Esophagus muscularis mucosa (tissue), 4 donors: ENCODE data around the gene SUDS3. TPM values are rescaled to one million over a fixed set of nuclear protein-coding genes. Genes with fewer than 3 reads are reported as not detected.

Experiments used
- DNase-seq: peaks from one replicate; pipeline ENCODE4 v3.0.0-alpha.2; 2017; ENCODE audit errors: extremely low spot score
- H3K27ac ChIP-seq, 4 donors: fragments of 200-600 bp; sonication (generic); replicated peaks in 1 of 4; 1 replicate in 3 of 4; 2 replicates in 1 of 4; pipeline ENCODE4 v1.5.1; 2016 to 2019; ENCODE audit warnings: mild to moderate bottlenecking in 1 of 4
- H3K27me3 ChIP-seq, 4 donors: fragments of 200-600 bp; sonication (generic); one replicate each; pipeline versions ENCODE4 v1.5.1 to v1.6.0; 2016 to 2019
- H3K36me3 ChIP-seq, 4 donors: fragments of 200-600 bp; sonication (generic); one replicate each; pipeline ENCODE4 v1.5.1; 2016 to 2019
- H3K4me1 ChIP-seq, 4 donors: fragments of 200-600 bp; sonication (generic); one replicate each; pipeline ENCODE4 v1.5.1; 2016 to 2019
- H3K4me3 ChIP-seq, 4 donors: fragments of 200-600 bp; sonication (generic); 1 replicate in 2 of 4; 2 replicates in 2 of 4; pipeline ENCODE4 v1.5.1; 2016 to 2019; ENCODE audit warnings: mild to moderate bottlenecking in 4 of 4, moderate library complexity in 1 of 4
- H3K9me3 ChIP-seq, 4 donors: fragments of 200-600 bp; sonication (generic); 1 replicate in 3 of 4; 2 replicates in 1 of 4; pipeline ENCODE4 v1.5.1; 2016 to 2019
- CTCF ChIP-seq, 3 experiments: fragments of 200-600 bp in 2 of 3; fragments of 450-650 bp in 1 of 3; sonication (generic) in 2 of 3; IDR thresholded peaks; one replicate each; pipeline ENCODE4 v1.5.1; 2017 to 2019; ENCODE audit warnings: antibody characterized with exemption in 3 of 3, mild to moderate bottlenecking in 2 of 3, moderate library complexity in 1 of 3
- EP300 ChIP-seq: sonication (generic); formaldehyde crosslinking; IDR thresholded peaks from one replicate; pipeline ENCODE4 v1.6.1; 2017; ENCODE audit warnings: antibody characterized with exemption
- POLR2A ChIP-seq: fragments of 450-650 bp; IDR thresholded peaks from one replicate; pipeline ENCODE4 v1.6.1; 2017; ENCODE audit warnings: antibody characterized with exemption, moderate library complexity, mild to moderate bottlenecking, low read depth
- POLR2AphosphoS5 ChIP-seq, 2 donors: sonication (generic); formaldehyde crosslinking; IDR thresholded peaks; one replicate each; pipeline ENCODE4 v1.6.1; 2017; ENCODE audit warnings: antibody characterized with exemption in 2 of 2
- WGBS: methylation state at CpG from one replicate; pipeline ENCODE4 v1.1.5; 2018; 5-methylcytosine and 5-hydroxymethylcytosine counted together
- intact Hi-C: fragments of 100-400 bp; cut with DNase I; formaldehyde crosslinking; loops from one replicate; pipeline ENCODE4 v1.15.1; 2023
- total RNA-seq, 4 donors: library from RNA; depleted of rRNA; stranded (reverse); fragments of >200 nt; gene quantifications; one replicate each; pipeline versions ENCODE4 v1.1.0 to v1.2.1, GENCODE V29; 2016

Gene SUDS3
- total RNA-seq, result 10 to 100 TPM; 34.5 to 76.0 (median 62.7) TPM

- intact Hi-C loops, result loop anchor here (2.0 to 5.0 kb wide), 2 partner anchors 194 to 254 kb away; no protein-coding TSS in a partner anchor
- Histone ChIP-seq H3K27me3 (peaks cover 0 to 5% (median 0%) of the 10 kb centered on the region in 4 donors), H3K4me1 (peaks cover 34 to 65% (median 47%) of the 10 kb centered on the region in 4 donors), H3K4me3 (peak within 1 kb of the TSS; percentile 94 to 100 (median 98)), H3K27ac (peak within 1 kb of the TSS; percentile 88 to 96 (median 92)), H3K9me3 (no peaks in the 10 kb centered on the region), H3K36me3 (peaks cover 18 to 28% (median 23%) of the 10 kb centered on the region in 4 donors)
- peak; percentile 98 for DNase-seq
- TF ChIP-seq POLR2A (peak; percentile 25), EP300 (no peak), CTCF (IDR thresholded peaks at IDR 0.05) (peak; percentile 97 to 100 (median 99)), POLR2AphosphoS5 (IDR thresholded peaks at IDR 0.05) (peak; percentile 77 to 85)
- 0% methylated on average over 14 of the region's 102 CpGs for WGBS
These were observed at the start of gene SUDS3 for GRCh38 chr12:118376089-118377020. SUDS3 (plus strand) TSS chr12:118376555; CDS start chr12:118376692, 137 bp downstream.

- Histone ChIP-seq H3K27me3 (no peaks in the 10 kb centered on the region), H3K4me3 (no peak overlapping the region), H3K27ac (no peak overlapping the region), H3K9me3 (no peaks in the 10 kb centered on the region), H3K4me1 (peaks cover 0 to 22% (median 15%) of the 10 kb centered on the region in 4 donors), H3K36me3 (no peaks in the 10 kb centered on the region)
- no peak for DNase-seq
- intact Hi-C loops, result no loop called here
- no peak for TF ChIP-seq CTCF (IDR thresholded peaks at IDR 0.05)
- TF ChIP-seq POLR2AphosphoS5 (IDR thresholded peaks at IDR 0.05), result no peak
- no peak for TF ChIP-seq EP300
- TF ChIP-seq POLR2A, result no peak
These were observed 49.4 kb upstream of the SUDS3 start for GRCh38 chr12:118326991-118327390.

GRCh38 chr12:118327391-118327790 lies 49.0 kb upstream of the SUDS3 start:
- no peaks in the 10 kb centered on the region for H3K9me3 ChIP-seq
- H3K27ac ChIP-seq, result no peak overlapping the region
- no peak for TF ChIP-seq CTCF (IDR thresholded peaks at IDR 0.05)
- no peak for TF ChIP-seq POLR2AphosphoS5 (IDR thresholded peaks at IDR 0.05)
- no peak for TF ChIP-seq POLR2A
- TF ChIP-seq EP300, result no peak
- H3K36me3 ChIP-seq, result no peaks in the 10 kb centered on the region
- H3K4me3 ChIP-seq, result no peak overlapping the region
- peaks cover 0 to 22% (median 15%) of the 10 kb centered on the region in 4 donors for H3K4me1 ChIP-seq
- H3K27me3 ChIP-seq, result no peaks in the 10 kb centered on the region
- intact Hi-C loops, result no loop called here
- DNase-seq, result no peak

GRCh38 chr12:118328486-118329330 lies 47.6 kb upstream of the SUDS3 start:
- H3K9me3 ChIP-seq, result no peaks in the 10 kb centered on the region
- peaks cover 0 to 22% (median 15%) of the 10 kb centered on the region in 4 donors for H3K4me1 ChIP-seq
- no peak overlapping the region for H3K27ac ChIP-seq
- 64% methylated on average over 3 of the region's 3 CpGs for WGBS
- H3K27me3 ChIP-seq, result no peaks in the 10 kb centered on the region
- H3K4me3 ChIP-seq, result no peak overlapping the region
- no peak for TF ChIP-seq CTCF (IDR thresholded peaks at IDR 0.05)
- no peak for TF ChIP-seq POLR2AphosphoS5 (IDR thresholded peaks at IDR 0.05)
- TF ChIP-seq POLR2A, result no peak
- intact Hi-C loops, result no loop called here
- no peaks in the 10 kb centered on the region for H3K36me3 ChIP-seq
- DNase-seq, result no peak
